Large intestine (tissue), 3 donors: Measurements from ENCODE around the gene RPS8. TPM values are rescaled to one million over a fixed set of nuclear protein-coding genes. Genes with fewer than 3 reads are reported as not detected.
A peak's percentile ranks its signal among the peaks of the same experiment; 100 is the strongest.
"Not testable (repeated sequence)": the region's sequence is repeated elsewhere in the genome, so short reads cannot be mapped to it uniquely, and the experiment has no call there.

ENCODE experiments used
- DNase-seq, 2 donors: peaks; one replicate each; pipeline versions ENCODE4 v3.0.0 to v3.0.0-alpha.2; 2013
- H3K27ac ChIP-seq: one replicate; pipeline ENCODE4 v1.5.1; 2013; ENCODE audit warnings: low read length
- H3K27me3 ChIP-seq: 2 replicates; pipeline ENCODE4 v1.6.1; 2013; ENCODE audit warnings: low read length; ENCODE audit not compliant: control insufficient read depth, insufficient read depth
- H3K36me3 ChIP-seq: 2 replicates; pipeline ENCODE4 v1.6.1; 2013; ENCODE audit warnings: low read length; ENCODE audit not compliant: control insufficient read depth, insufficient read depth
- H3K4me1 ChIP-seq: one replicate; pipeline ENCODE4 v1.6.1; 2013; ENCODE audit warnings: low read length; ENCODE audit not compliant: control insufficient read depth, insufficient read depth
- H3K4me3 ChIP-seq: one replicate; pipeline ENCODE4 v1.5.1; 2013; ENCODE audit warnings: low read length
- H3K9me3 ChIP-seq: one replicate; pipeline ENCODE4 v1.6.1; 2013; ENCODE audit warnings: mild to moderate bottlenecking, low read depth, low read length, moderate library complexity; ENCODE audit not compliant: control insufficient read depth
- WGBS: methylation state at CpG from one replicate; pipeline ENCODE4 v1.1.5; 2013; ENCODE audit warnings: low lambda C conversion rate; ENCODE audit not compliant: insufficient coverage; 5-methylcytosine and 5-hydroxymethylcytosine counted together
- polyA plus RNA-seq: library from polyadenylated mRNA; unstranded; fragments of 120-200 nt; gene quantifications from one replicate; pipeline ENCODE4 v1.2.1, GENCODE V29; 2013

Gene RPS8
- polyA plus RNA-seq, 1 donor: 2,680 TPM

- H3K9me3 ChIP-seq: no peaks in the 10 kb centered on the region
- H3K4me1 ChIP-seq: peaks cover 12% of the 10 kb centered on the region
- DNase-seq: no peak
- H3K4me3 ChIP-seq: peak overlapping the region; percentile 56
- H3K27me3 ChIP-seq: no peaks in the 10 kb centered on the region
- H3K36me3 ChIP-seq: no peaks in the 10 kb centered on the region
- no CpG with 5 or more reads among the region's 13 CpGs for WGBS
- H3K27ac ChIP-seq: peak overlapping the region; percentile 90
These were observed 43.9 kb downstream of the RPS8 start for GRCh38 chr1:44819196-44819607.

- no peaks in the 10 kb centered on the region for H3K27me3 ChIP-seq
- peaks cover 11% of the 10 kb centered on the region for H3K4me1 ChIP-seq
- peak overlapping the region; percentile 56 for H3K4me3 ChIP-seq
- no peaks in the 10 kb centered on the region for H3K36me3 ChIP-seq
- peak overlapping the region; percentile 90 for H3K27ac ChIP-seq
- WGBS: 0% methylated on average over 2 of the region's 33 CpGs
- no peaks in the 10 kb centered on the region for H3K9me3 ChIP-seq
- peak; percentile 83 to 93 for DNase-seq
These were observed 44.4 kb downstream of the RPS8 start for GRCh38 chr1:44819608-44820327.

- peak overlapping the region; percentile 90 for H3K27ac ChIP-seq
- H3K27me3 ChIP-seq: no peaks in the 10 kb centered on the region
- H3K4me3 ChIP-seq: peak overlapping the region; percentile 56
- H3K36me3 ChIP-seq: no peaks in the 10 kb centered on the region
- no peak for DNase-seq
- no CpG with 5 or more reads among the region's 25 CpGs for WGBS
- H3K9me3 ChIP-seq: no peaks in the 10 kb centered on the region
- peaks cover 8% of the 10 kb centered on the region for H3K4me1 ChIP-seq
These were observed 45.2 kb downstream of the RPS8 start for GRCh38 chr1:44820328-44821239.

GRCh38 chr1:44821240-44821715 lies 45.9 kb downstream of the RPS8 start:
- no peaks in the 10 kb centered on the region for H3K27me3 ChIP-seq
- DNase-seq: no peak
- H3K9me3 ChIP-seq: no peaks in the 10 kb centered on the region
- 80% methylated on average over 1 of the region's 9 CpGs for WGBS
- no peak overlapping the region for H3K27ac ChIP-seq
- H3K36me3 ChIP-seq: no peaks in the 10 kb centered on the region
- H3K4me3 ChIP-seq: no peak overlapping the region
- H3K4me1 ChIP-seq: peaks cover 14% of the 10 kb centered on the region

- DNase-seq: no peak
These were observed 46.9 kb downstream of the RPS8 start for GRCh38 chr1:44822131-44822701.

GRCh38 chr1:44822981-44823451 lies 47.7 kb downstream of the RPS8 start:
- Histone ChIP-seq H3K4me1 (peaks cover 28% of the 10 kb centered on the region), H3K4me3 (no peak overlapping the region), H3K36me3 (no peaks in the 10 kb centered on the region), H3K9me3 (no peaks in the 10 kb centered on the region), H3K27ac (no peak overlapping the region), H3K27me3 (no peaks in the 10 kb centered on the region)
- 100% methylated on average over 1 of the region's 15 CpGs for WGBS
- no peak for DNase-seq

More at GRCh38 chr1:44822131-44822701, 46.9 kb downstream of the RPS8 start:
- H3K9me3 ChIP-seq: no peaks in the 10 kb centered on the region
- H3K4me3 ChIP-seq: no peak overlapping the region
- no CpG with 5 or more reads among the region's 6 CpGs for WGBS
- no peak overlapping the region for H3K27ac ChIP-seq
- H3K27me3 ChIP-seq: no peaks in the 10 kb centered on the region
- H3K36me3 ChIP-seq: no peaks in the 10 kb centered on the region
- H3K4me1 ChIP-seq: peaks cover 24% of the 10 kb centered on the region

GRCh38 chr1:44824392-44824791 lies 49.1 kb downstream of the RPS8 start:
- DNase-seq, H3K27me3 ChIP-seq, H3K9me3 ChIP-seq, H3K36me3 ChIP-seq, H3K27ac ChIP-seq, H3K4me3 ChIP-seq: not testable (repeated sequence)
- peaks cover 28% of the 10 kb centered on the region for H3K4me1 ChIP-seq
- no CpG with 5 or more reads among the region's 6 CpGs for WGBS

- no peaks in the 10 kb centered on the region for H3K27me3 ChIP-seq
- peak overlapping the region; percentile 91 for H3K27ac ChIP-seq
- H3K36me3 ChIP-seq: no peaks in the 10 kb centered on the region
- peak; percentile 94 to 97 for DNase-seq
- no peaks in the 10 kb centered on the region for H3K9me3 ChIP-seq
- H3K4me3 ChIP-seq: peak overlapping the region; percentile 26
- H3K4me1 ChIP-seq: peaks cover 33% of the 10 kb centered on the region
- WGBS: no CpG with 5 or more reads among the region's 24 CpGs
These were observed 51.2 kb downstream of the RPS8 start for GRCh38 chr1:44826375-44827196.

- no peaks in the 10 kb centered on the region for H3K27me3 ChIP-seq
- H3K4me1 ChIP-seq: peaks cover 36% of the 10 kb centered on the region
- peak overlapping the region; percentile 91 for H3K27ac ChIP-seq
- no peaks in the 10 kb centered on the region for H3K9me3 ChIP-seq
- no CpG with 5 or more reads among the region's 28 CpGs for WGBS
- no peaks in the 10 kb centered on the region for H3K36me3 ChIP-seq
- H3K4me3 ChIP-seq: no peak overlapping the region
- peak in 1 of 2 donors; percentile 33 for DNase-seq
These were observed 52.1 kb downstream of the RPS8 start for GRCh38 chr1:44827197-44828002.
